GM08714 (cell line): ENCODE data around the gene RPL13A.
A peak's percentile ranks its signal among the peaks of the same experiment; 100 is the strongest.
"Not testable (repeated sequence)": the region's sequence is repeated elsewhere in the genome, so short reads cannot be mapped to it uniquely, and the experiment has no call there.

Experiments
- H3K4me3 ChIP-seq: fragments of 200-500 bp; sonication (Bioruptor generic); 2 replicates; pipeline ENCODE4 v1.5.1; 2014; ENCODE audit warnings: mild to moderate bottlenecking, low read length, inconsistent platforms
- ZNF274 ChIP-seq: IDR thresholded peaks from 2 replicates; pipeline ENCODE4 v1.6.1; 2012; ENCODE audit warnings: mild to moderate bottlenecking, low read depth, low read length

Gene RPL13A

GRCh38 chr19:49450405-49450804 lies 37.0 kb upstream of the RPL13A start:
- no peak for TF ChIP-seq ZNF274
- peak overlapping the region; percentile 90 for H3K4me3 ChIP-seq

GRCh38 chr19:49451430-49452181 lies 35.8 kb upstream of the RPL13A start, which contains the start of gene PIH1D1:
Gene PIH1D1, minus strand, starts transcription at chr19:49451814. Its CDS starts 240 bp downstream, at chr19:49451574.
- peak within 1 kb of the TSS; percentile 90 for H3K4me3 ChIP-seq
- no peak for TF ChIP-seq ZNF274

- no peak for TF ChIP-seq ZNF274
- H3K4me3 ChIP-seq: peak within 1 kb of the TSS; percentile 80
These were observed 34.2 kb upstream of the RPL13A start, which contains the start of gene ALDH16A1 for GRCh38 chr19:49453013-49453756. Gene ALDH16A1, plus strand, starts transcription at chr19:49453225. Its CDS starts 107 bp downstream, at chr19:49453332.

GRCh38 chr19:49453757-49454240 lies 33.6 kb upstream of the RPL13A start:
- no peak for TF ChIP-seq ZNF274
- H3K4me3 ChIP-seq: peak overlapping the region; percentile 80

GRCh38 chr19:49455773-49456172 lies 31.6 kb upstream of the RPL13A start:
- no peak overlapping the region for H3K4me3 ChIP-seq
- no peak for TF ChIP-seq ZNF274

- no peak for TF ChIP-seq ZNF274
These were observed 31.1 kb upstream of the RPL13A start for GRCh38 chr19:49456326-49456725.

GRCh38 chr19:49458567-49458903 lies 28.9 kb upstream of the RPL13A start:
- no peak overlapping the region for H3K4me3 ChIP-seq
- TF ChIP-seq ZNF274: no peak

More at GRCh38 chr19:49456326-49456725, 31.1 kb upstream of the RPL13A start:
- H3K4me3 ChIP-seq: no peak overlapping the region

GRCh38 chr19:49459388-49459787 lies 28.0 kb upstream of the RPL13A start:
- H3K4me3 ChIP-seq: no peak overlapping the region
- no peak for TF ChIP-seq ZNF274

GRCh38 chr19:49461130-49461529 lies 26.3 kb upstream of the RPL13A start:
- H3K4me3 ChIP-seq: not testable (repeated sequence)

GRCh38 chr19:49461656-49462055 lies 25.8 kb upstream of the RPL13A start:
- no peak for TF ChIP-seq ZNF274
- no peak overlapping the region for H3K4me3 ChIP-seq

GRCh38 chr19:49462492-49462891 lies 24.9 kb upstream of the RPL13A start:
- TF ChIP-seq ZNF274: no peak

GRCh38 chr19:49463960-49464740 lies 23.3 kb upstream of the RPL13A start:
- no peak for TF ChIP-seq ZNF274

More at GRCh38 chr19:49462492-49462891, 24.9 kb upstream of the RPL13A start:
- H3K4me3 ChIP-seq: no peak overlapping the region

GRCh38 chr19:49465371-49465770 lies 22.0 kb upstream of the RPL13A start:
- H3K4me3 ChIP-seq: no peak overlapping the region
- TF ChIP-seq ZNF274: no peak

More at GRCh38 chr19:49463960-49464740, 23.3 kb upstream of the RPL13A start:
- no peak overlapping the region for H3K4me3 ChIP-seq

- TF ChIP-seq ZNF274: no peak
- no peak overlapping the region for H3K4me3 ChIP-seq
These were observed 19.2 kb upstream of the RPL13A start for GRCh38 chr19:49468199-49468598.
